HCT116 (cell line): ENCODE measurements around the gene APBB2. TPM values are rescaled to one million over a fixed set of nuclear protein-coding genes. Genes with fewer than 3 reads are reported as not detected.

Experiments
- ATAC-seq: fragments of 200-7000 bp; cut with Tn5 transposase; 2 replicates; pipeline ENCODE4 v1.9.1; 2020; ENCODE audit warnings: mild to moderate bottlenecking, moderate library complexity
- BruUV-seq: library from RNA; stranded (reverse); fragments of 400-500 nt; replicated peaks from 2 replicates; lab custom pipeline; 2021; lab: Mats Ljungman, UMichigan
- CTCF ChIA-PET: fragments of 300-600 bp; sonication (Branson Sonifier 250); formaldehyde crosslinking; loops from one replicate; lab custom pipeline; 2021; ENCODE audit warnings: antibody characterized with exemption; lab: Charles Lee
- POLR2A ChIA-PET: fragments of 300-600, 350-600 bp; sonication (Branson Sonifier 250); formaldehyde crosslinking; loops from one replicate; lab custom pipeline; 2021; ENCODE audit warnings: antibody characterized with exemption; lab: Charles Lee
- RAD21 ChIA-PET, 2 experiments: fragments of 300-600 bp; sonication (Branson Sonifier 250); formaldehyde crosslinking; loops; one replicate each; lab custom pipeline; 2023; ENCODE audit warnings: low total read pairs in 2 of 2; ENCODE audit not compliant: uncharacterized antibody in 2 of 2, unreplicated experiment in 2 of 2, low non-redundant PET in 1 of 2; lab: Charles Lee
- DNase-seq: peaks from one replicate; pipeline ENCODE4 v3.0.0-alpha.2; 2010; ENCODE audit warnings: low read depth, low spot score
- H2AFZ ChIP-seq: fragments of 200-600 bp; shearing (Covaris generic), sonication (generic); 2 replicates; pipeline ENCODE4 v1.6.1; 2017; ENCODE audit warnings: low read depth, mixed run types, mixed read lengths, antibody characterized with exemption, low read length; ENCODE audit not compliant: poor library complexity, severe bottlenecking
- H3K27ac ChIP-seq: 2 replicates; pipeline ENCODE4 v1.5.1; 2012; ENCODE audit warnings: low read depth, low read length
- H3K27me3 ChIP-seq: fragments of 200-600 bp; sonication (generic); 2 replicates; pipeline ENCODE4 v1.6.1; 2016; ENCODE audit warnings: mixed run types, low read length, mixed read lengths; ENCODE audit not compliant: insufficient read depth
- H3K36me3 ChIP-seq, 2 experiments: fragments of 200-500 bp in 1 of 2; fragments of 200-600 bp in 1 of 2; sonication (Bioruptor generic) in 1 of 2; sonication (generic) in 1 of 2; 2 replicates each; pipeline versions ENCODE4 v1.5.1 to v1.6.1; 2014 to 2016; ENCODE audit warnings: low read length in 2 of 2, inconsistent platforms in 1 of 2, mixed read lengths in 1 of 2, mixed run types in 1 of 2; ENCODE audit not compliant: insufficient read depth in 2 of 2, control insufficient read depth in 1 of 2
- H3K4me1 ChIP-seq, 2 experiments: fragments of 200-600 bp in 1 of 2; sonication (generic) in 1 of 2; 2 replicates each; pipeline versions ENCODE4 v1.5.1 to v1.6.1; 2012 to 2017; ENCODE audit warnings: low read length in 2 of 2, inconsistent platforms in 1 of 2, mild to moderate bottlenecking in 1 of 2, mixed read lengths in 1 of 2, mixed run types in 1 of 2, moderate library complexity in 1 of 2; ENCODE audit not compliant: insufficient read depth in 2 of 2, control insufficient read depth in 1 of 2
- H3K4me2 ChIP-seq: fragments of 200-600 bp; sonication (generic); 2 replicates; pipeline ENCODE4 v1.6.1; 2017; ENCODE audit warnings: mixed run types, low read length, mixed read lengths
- H3K4me3 ChIP-seq, 2 experiments: fragments of 200-600 bp in 1 of 2; sonication (generic) in 1 of 2; replicated peaks in 1 of 2; 2 replicates each; pipeline ENCODE4 v1.5.1; 2011 to 2016; ENCODE audit warnings: low read length in 2 of 2, control low read depth in 1 of 2, low read depth in 1 of 2, mild to moderate bottlenecking in 1 of 2, mixed read lengths in 1 of 2, mixed run types in 1 of 2
- H3K79me2 ChIP-seq: fragments of 200-600 bp; sonication (generic); 2 replicates; pipeline ENCODE4 v1.6.1; 2017; ENCODE audit warnings: mild to moderate bottlenecking, mixed run types, low read length, moderate library complexity, mixed read lengths; ENCODE audit not compliant: insufficient read depth
- H3K9ac ChIP-seq: fragments of 200-600 bp; sonication (generic); 2 replicates; pipeline ENCODE4 v1.6.1; 2016; ENCODE audit warnings: low read length, mixed read lengths
- H3K9me2 ChIP-seq: fragments of 200-600 bp; sonication (generic), shearing (Covaris generic); 2 replicates; pipeline ENCODE4 v1.6.1; 2017; ENCODE audit warnings: mixed run types, mild to moderate bottlenecking, moderate library complexity; ENCODE audit not compliant: insufficient read depth
- H3K9me3 ChIP-seq, 2 experiments: fragments of 200-500 bp in 1 of 2; fragments of 200-600 bp in 1 of 2; sonication (Bioruptor generic) in 1 of 2; sonication (generic) in 1 of 2; 2 replicates each; pipeline ENCODE4 v1.6.1; 2014 to 2017; ENCODE audit warnings: low read length in 2 of 2, mixed read lengths in 2 of 2, inconsistent platforms in 1 of 2, low read depth in 1 of 2, mild to moderate bottlenecking in 1 of 2, mixed run types in 1 of 2, moderate library complexity in 1 of 2; ENCODE audit not compliant: control insufficient read depth in 1 of 2, insufficient read depth in 1 of 2
- H4K20me1 ChIP-seq: fragments of 200-600 bp; sonication (generic), shearing (Covaris generic); 2 replicates; pipeline ENCODE4 v1.6.1; 2017; ENCODE audit warnings: mixed run types, mild to moderate bottlenecking, moderate library complexity; ENCODE audit not compliant: insufficient read depth
- CBX3 ChIP-seq: IDR thresholded peaks from 2 replicates; pipeline ENCODE4 v1.6.1; 2012; ENCODE audit warnings: low read depth
- CEBPB ChIP-seq: IDR thresholded peaks from 2 replicates; pipeline ENCODE4 v1.6.1; 2012; ENCODE audit warnings: low read depth
- EGR1 ChIP-seq: IDR thresholded peaks from 2 replicates; pipeline ENCODE4 v1.6.1; 2012; ENCODE audit warnings: low read depth
- ELF1 ChIP-seq: IDR thresholded peaks from 2 replicates; pipeline ENCODE4 v1.6.1; 2012; ENCODE audit warnings: low read depth, borderline replicate concordance
- EZH2 ChIP-seq: fragments of 200-600 bp; sonication (generic); IDR thresholded peaks from 2 replicates; pipeline ENCODE4 v1.6.1; 2017; ENCODE audit warnings: antibody characterized with exemption, mixed run types
- JUND ChIP-seq: IDR thresholded peaks from 2 replicates; pipeline ENCODE4 v1.6.1; 2012
- POLR2A ChIP-seq: IDR thresholded peaks from 2 replicates; pipeline ENCODE4 v1.7.0; 2011; ENCODE audit warnings: borderline replicate concordance; ENCODE audit not compliant: insufficient read depth, insufficient read length; ENCODE audit errors: extremely low read depth
- RAD21 ChIP-seq: IDR thresholded peaks from 2 replicates; pipeline ENCODE4 v1.6.1; 2012; ENCODE audit warnings: low read depth, mild to moderate bottlenecking
- SP1 ChIP-seq: IDR thresholded peaks from 2 replicates; pipeline ENCODE4 v1.6.1; 2012; ENCODE audit warnings: low read depth
- SRF ChIP-seq: IDR thresholded peaks from 2 replicates; pipeline ENCODE4 v1.6.1; 2012; ENCODE audit warnings: low read depth
- TCF7L2 ChIP-seq: IDR thresholded peaks from 2 replicates; pipeline ENCODE4 v1.7.0; 2011; ENCODE audit warnings: borderline replicate concordance, inconsistent platforms; ENCODE audit not compliant: insufficient read depth, insufficient read length; ENCODE audit errors: extremely low read depth
- YY1 ChIP-seq: IDR thresholded peaks from 2 replicates; pipeline ENCODE4 v1.6.1; 2011; ENCODE audit warnings: low read length, low read depth, moderate library complexity, mild to moderate bottlenecking; ENCODE audit not compliant: insufficient replicate concordance; ENCODE audit errors: extremely low read depth
- ZFX ChIP-seq: fragments of 450-650 bp; IDR thresholded peaks from 2 replicates; pipeline ENCODE4 v1.6.1; 2017
- ZNF274 ChIP-seq: fragments of 200-500 bp; sonication (Bioruptor generic); IDR thresholded peaks from 2 replicates; pipeline ENCODE4 v1.6.1; 2014; ENCODE audit warnings: mild to moderate bottlenecking, low read depth, low read length, inconsistent platforms
- intact Hi-C: fragments of 100-400 bp; cut with micrococcal nuclease; formaldehyde crosslinking; loops from 2 replicates; pipeline ENCODE4 v1.10.0; 2022
- total RNA-seq: library from RNA; stranded (reverse); gene quantifications from one replicate; pipeline ENCODE4 v1.2.1, GENCODE V29; 2021; ENCODE audit not compliant: unreplicated experiment
- TF ChIP-seq, protein P1 (sequence below): IDR thresholded peaks from 2 replicates; pipeline ENCODE4 v1.6.1; 2011; ENCODE audit warnings: mild to moderate bottlenecking, low read length, moderate library complexity; ENCODE audit not compliant: insufficient replicate concordance; ENCODE audit errors: extremely low read depth
- TF ChIP-seq, protein P2 (sequence below): IDR thresholded peaks from 2 replicates; pipeline ENCODE4 v1.6.1; 2012; ENCODE audit warnings: low read depth
- TF ChIP-seq, protein P3 (sequence below), 3 experiments: fragments of 200-600 bp in 1 of 3; sonication (generic) in 1 of 3; IDR thresholded peaks in 2 of 3; conservative IDR thresholded peaks in 1 of 3; 2 replicates each; pipeline ENCODE4 v1.5.1; 2012 to 2017; ENCODE audit warnings: low read depth in 2 of 3, low read length in 2 of 3, antibody characterized with exemption in 1 of 3, borderline replicate concordance in 1 of 3, control low read depth in 1 of 3, mild to moderate bottlenecking in 1 of 3, mixed read lengths in 1 of 3, mixed run types in 1 of 3, moderate library complexity in 1 of 3; ENCODE audit not compliant: insufficient read depth in 1 of 3
- TF ChIP-seq, protein P4 (sequence below): IDR thresholded peaks from 2 replicates; pipeline ENCODE4 v1.6.1; 2012

APBB2 gene
- total RNA-seq, 1 experiment from 2014 or later = 72.5 TPM

DNA sequence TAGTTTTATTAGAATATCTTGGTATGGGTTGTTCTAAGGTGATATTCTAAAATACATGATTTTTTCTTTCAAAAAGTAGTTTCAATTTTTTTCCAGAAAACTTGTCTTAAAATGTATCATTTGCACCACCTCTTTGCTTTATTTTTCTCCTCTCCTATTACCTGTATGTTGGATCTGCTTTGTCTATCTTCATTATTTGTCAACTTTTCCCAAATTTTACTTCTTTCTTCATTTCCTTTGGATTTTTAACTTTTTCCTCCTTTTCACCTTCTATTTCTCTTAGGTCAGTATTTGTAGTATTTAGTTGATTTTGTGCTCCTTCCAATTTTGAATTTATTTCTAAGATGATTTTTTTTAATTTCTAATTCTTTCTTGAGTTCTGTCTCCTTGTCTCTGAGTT lies 169.6 kb downstream of the APBB2 start:
- intact Hi-C loops = no loop called here
- no peak for DNase-seq

More for the DNA sequence above, 169.6 kb downstream of the APBB2 start:
- Histone ChIP-seq H3K36me3 (peaks cover 0 to 5% of the 10 kb centered on the region in 2 experiments; a peak in 1 of 4 replicates), H3K9ac (no peak overlapping the region), H3K27ac (no peak overlapping the region), H3K9me2 (no peaks in the 10 kb centered on the region), H3K4me1 (no peaks in the 10 kb centered on the region), H3K4me2 (no peak overlapping the region), H2AFZ (no peak overlapping the region), H3K9me3 (no peaks in the 10 kb centered on the region; a peak in 2 of 4 replicates), H3K4me3 (no peak overlapping the region), H4K20me1 (no peaks in the 10 kb centered on the region), H3K79me2 (peaks cover 31% of the 10 kb centered on the region), H3K27me3 (no peaks in the 10 kb centered on the region)
- ChIA-PET CTCF (no interaction called here), RAD21 (no interaction called here), POLR2A (no interaction called here)
- TF ChIP-seq ELF1 = no peak
- TF ChIP-seq POLR2A = no peak
- TF ChIP-seq EZH2 = no peak
- no peak for TF ChIP-seq SP1
- TF ChIP-seq CEBPB = no peak
- TF ChIP-seq, protein P1, sequence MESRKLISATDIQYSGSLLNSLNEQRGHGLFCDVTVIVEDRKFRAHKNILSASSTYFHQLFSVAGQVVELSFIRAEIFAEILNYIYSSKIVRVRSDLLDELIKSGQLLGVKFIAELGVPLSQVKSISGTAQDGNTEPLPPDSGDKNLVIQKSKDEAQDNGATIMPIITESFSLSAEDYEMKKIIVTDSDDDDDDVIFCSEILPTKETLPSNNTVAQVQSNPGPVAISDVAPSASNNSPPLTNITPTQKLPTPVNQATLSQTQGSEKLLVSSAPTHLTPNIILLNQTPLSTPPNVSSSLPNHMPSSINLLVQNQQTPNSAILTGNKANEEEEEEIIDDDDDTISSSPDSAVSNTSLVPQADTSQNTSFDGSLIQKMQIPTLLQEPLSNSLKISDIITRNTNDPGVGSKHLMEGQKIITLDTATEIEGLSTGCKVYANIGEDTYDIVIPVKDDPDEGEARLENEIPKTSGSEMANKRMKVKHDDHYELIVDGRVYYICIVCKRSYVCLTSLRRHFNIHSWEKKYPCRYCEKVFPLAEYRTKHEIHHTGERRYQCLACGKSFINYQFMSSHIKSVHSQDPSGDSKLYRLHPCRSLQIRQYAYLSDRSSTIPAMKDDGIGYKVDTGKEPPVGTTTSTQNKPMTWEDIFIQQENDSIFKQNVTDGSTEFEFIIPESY = no peak
- TF ChIP-seq TCF7L2 = no peak
- TF ChIP-seq SRF = no peak
- TF ChIP-seq ZFX = no peak
- no peak for TF ChIP-seq YY1
- TF ChIP-seq RAD21 = no peak
- TF ChIP-seq, protein P2, sequence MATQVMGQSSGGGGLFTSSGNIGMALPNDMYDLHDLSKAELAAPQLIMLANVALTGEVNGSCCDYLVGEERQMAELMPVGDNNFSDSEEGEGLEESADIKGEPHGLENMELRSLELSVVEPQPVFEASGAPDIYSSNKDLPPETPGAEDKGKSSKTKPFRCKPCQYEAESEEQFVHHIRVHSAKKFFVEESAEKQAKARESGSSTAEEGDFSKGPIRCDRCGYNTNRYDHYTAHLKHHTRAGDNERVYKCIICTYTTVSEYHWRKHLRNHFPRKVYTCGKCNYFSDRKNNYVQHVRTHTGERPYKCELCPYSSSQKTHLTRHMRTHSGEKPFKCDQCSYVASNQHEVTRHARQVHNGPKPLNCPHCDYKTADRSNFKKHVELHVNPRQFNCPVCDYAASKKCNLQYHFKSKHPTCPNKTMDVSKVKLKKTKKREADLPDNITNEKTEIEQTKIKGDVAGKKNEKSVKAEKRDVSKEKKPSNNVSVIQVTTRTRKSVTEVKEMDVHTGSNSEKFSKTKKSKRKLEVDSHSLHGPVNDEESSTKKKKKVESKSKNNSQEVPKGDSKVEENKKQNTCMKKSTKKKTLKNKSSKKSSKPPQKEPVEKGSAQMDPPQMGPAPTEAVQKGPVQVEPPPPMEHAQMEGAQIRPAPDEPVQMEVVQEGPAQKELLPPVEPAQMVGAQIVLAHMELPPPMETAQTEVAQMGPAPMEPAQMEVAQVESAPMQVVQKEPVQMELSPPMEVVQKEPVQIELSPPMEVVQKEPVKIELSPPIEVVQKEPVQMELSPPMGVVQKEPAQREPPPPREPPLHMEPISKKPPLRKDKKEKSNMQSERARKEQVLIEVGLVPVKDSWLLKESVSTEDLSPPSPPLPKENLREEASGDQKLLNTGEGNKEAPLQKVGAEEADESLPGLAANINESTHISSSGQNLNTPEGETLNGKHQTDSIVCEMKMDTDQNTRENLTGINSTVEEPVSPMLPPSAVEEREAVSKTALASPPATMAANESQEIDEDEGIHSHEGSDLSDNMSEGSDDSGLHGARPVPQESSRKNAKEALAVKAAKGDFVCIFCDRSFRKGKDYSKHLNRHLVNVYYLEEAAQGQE = no peak
- TF ChIP-seq CBX3 = no peak
- TF ChIP-seq, protein P3, sequence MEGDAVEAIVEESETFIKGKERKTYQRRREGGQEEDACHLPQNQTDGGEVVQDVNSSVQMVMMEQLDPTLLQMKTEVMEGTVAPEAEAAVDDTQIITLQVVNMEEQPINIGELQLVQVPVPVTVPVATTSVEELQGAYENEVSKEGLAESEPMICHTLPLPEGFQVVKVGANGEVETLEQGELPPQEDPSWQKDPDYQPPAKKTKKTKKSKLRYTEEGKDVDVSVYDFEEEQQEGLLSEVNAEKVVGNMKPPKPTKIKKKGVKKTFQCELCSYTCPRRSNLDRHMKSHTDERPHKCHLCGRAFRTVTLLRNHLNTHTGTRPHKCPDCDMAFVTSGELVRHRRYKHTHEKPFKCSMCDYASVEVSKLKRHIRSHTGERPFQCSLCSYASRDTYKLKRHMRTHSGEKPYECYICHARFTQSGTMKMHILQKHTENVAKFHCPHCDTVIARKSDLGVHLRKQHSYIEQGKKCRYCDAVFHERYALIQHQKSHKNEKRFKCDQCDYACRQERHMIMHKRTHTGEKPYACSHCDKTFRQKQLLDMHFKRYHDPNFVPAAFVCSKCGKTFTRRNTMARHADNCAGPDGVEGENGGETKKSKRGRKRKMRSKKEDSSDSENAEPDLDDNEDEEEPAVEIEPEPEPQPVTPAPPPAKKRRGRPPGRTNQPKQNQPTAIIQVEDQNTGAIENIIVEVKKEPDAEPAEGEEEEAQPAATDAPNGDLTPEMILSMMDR (IDR thresholded peaks at IDR 0.05 in 2 of 3, conservative IDR thresholded peaks at IDR 0.05 in 1 of 3; ENCODE audit: borderline replicate concordance in 1 of 3, insufficient read depth in 1 of 3, low read depth in 2 of 3, low read length in 2 of 3) = no peak
- no peak for TF ChIP-seq EGR1
- no peak for TF ChIP-seq ZNF274
- no peak for TF ChIP-seq JUND
- TF ChIP-seq, protein P4, sequence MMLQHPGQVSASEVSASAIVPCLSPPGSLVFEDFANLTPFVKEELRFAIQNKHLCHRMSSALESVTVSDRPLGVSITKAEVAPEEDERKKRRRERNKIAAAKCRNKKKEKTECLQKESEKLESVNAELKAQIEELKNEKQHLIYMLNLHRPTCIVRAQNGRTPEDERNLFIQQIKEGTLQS = no peak
- ATAC-seq = no peak
- BruUV-seq = no TSS peak
